HG02759 (cell line): Measurements from ENCODE around the gene CEP68.
"Not testable (repeated sequence)": the region's sequence is repeated elsewhere in the genome, so short reads cannot be mapped to it uniquely, and the experiment has no call there.

Experiments
- ATAC-seq: cut with Tn5 transposase; IDR thresholded peaks from one replicate; pipeline ENCODE4 v1.9.1; 2021; ENCODE audit warnings: mild to moderate bottlenecking, moderate library complexity; ENCODE audit not compliant: unreplicated experiment

Gene CEP68

DNA sequence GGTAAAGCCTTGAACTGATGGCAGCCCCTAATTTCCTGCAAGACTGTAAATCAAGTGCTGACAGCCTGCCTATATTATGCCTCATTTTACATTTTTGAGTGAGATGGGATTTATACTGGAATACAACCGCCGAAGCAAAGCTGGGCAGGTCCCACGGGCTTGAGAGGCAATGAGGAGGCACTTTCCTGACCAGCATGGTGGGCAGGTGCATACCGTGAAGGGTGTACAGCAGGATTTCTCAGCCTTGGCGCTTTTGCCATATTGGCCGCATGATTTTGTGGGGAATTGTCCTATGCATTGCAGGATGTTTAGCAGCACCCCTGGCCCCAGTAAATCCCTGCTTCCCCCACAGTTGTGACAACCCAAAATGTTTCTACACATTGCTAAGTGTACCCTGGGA lies 22.8 kb downstream of the CEP68 start:
- no peak for ATAC-seq

DNA sequence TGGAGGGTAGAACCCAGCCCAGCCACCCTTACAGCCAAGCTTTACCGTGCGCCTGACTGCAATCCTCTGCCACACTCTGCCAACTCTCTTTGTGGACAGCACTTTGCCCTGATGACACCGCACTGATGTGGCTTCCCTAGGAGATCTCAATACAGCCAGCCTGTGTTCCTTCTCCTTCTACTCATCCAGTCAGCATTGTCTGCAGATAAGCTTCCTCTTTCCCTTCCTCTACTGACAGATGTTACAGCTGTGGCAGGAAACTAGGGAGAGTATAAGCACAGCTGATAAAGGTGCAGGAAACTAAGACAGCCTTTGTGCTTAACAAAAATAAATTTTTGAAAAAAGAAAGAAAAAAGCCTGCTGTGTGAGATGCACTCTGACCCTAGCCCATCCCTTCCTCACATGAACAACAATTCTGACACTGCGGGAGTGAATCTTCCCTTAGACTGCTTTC lies 25.0 kb downstream of the CEP68 start:
- ATAC-seq = no peak

DNA sequence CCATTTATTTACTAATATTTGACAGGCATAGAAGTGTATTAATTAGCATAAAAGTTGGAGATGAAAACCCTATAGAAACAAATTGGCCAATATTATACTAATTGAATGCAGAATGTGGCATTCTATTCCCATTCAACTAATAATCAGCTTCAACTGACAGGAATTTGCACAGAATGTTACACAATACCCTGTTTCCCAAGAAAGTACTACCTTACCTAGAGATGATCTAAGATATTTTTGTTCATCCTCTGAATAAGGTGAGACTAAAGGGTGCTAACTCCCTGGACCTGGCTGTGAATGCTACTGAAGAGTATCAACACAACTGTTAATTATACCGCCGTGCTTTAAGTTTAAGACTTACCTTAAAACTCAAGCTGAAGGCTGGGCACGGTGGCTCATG lies 28.9 kb downstream of the CEP68 start:
- ATAC-seq = no peak

DNA sequence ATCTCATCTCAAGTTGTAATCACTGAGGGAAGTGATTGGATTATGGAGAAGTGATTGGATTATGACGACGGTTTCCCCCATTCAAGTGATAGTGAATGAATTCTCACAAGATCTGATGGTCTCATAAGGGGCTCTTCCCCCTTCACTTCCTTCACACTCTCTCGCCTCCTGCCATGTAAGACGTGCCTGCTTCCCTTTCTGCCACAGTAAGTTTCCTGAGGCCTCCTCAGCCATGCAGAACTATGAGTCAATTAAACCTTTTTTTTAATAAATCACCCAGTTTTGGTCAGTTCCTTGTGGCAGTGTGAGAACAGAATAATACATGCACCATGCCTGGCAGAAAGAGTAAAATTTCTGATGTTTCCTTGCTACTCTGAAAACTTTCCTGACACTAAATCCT lies 36.6 kb downstream of the CEP68 start:
- ATAC-seq = no peak

DNA sequence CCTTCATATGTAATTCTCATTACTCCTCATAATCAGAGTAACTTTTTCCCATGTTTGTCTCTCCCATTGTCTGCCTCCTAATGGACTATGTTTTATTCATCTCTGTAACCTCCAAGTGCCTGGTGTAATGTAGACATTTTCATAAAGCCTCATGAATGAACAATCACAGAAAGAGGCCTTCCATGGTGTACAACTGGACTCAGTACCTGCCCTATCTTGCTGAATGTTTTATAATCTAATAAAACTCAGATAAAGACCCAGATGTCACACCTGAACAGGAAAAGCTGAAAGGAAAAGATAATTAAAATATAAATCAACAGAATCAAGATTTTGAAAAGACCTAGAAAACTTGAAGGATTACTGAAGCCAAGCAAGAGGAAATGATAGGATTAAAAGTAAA lies 37.0 kb downstream of the CEP68 start:
- no peak for ATAC-seq

DNA sequence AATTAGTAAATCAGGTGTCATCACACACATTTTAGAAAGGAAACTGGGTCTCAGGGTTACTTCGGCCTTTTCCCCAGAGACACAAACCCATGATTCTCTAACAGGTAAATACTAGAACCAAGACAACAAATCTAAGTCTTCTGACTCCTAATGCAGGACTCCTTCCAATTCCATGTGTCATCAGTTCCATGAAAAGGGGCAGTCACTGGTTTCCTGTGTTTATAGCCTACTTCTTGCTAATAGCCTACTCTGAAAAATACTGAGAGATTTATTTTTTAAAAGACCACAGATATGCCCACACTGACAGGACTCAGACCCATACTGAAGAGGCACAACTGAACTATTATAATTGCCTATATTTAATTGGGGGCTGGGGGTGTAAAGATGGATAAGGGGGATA lies 40.7 kb downstream of the CEP68 start:
- no peak for ATAC-seq

DNA sequence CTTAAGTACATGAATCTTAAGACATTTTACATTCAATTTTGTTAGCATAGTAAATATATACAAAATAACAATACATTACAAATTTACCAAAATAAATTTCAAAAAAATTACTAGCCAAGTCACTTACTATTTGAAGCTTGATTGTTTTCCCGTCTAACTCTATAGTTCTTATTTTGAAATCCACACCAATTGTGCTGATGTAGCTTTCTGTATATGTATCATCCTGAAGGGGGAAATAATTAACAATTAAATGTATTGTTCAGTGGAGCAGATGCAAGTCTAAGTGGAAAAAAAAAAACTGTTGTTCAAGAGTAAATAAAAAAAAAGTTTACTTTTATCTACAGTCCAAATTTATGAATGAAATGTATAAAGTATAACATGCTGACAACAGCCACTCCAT lies 41.6 kb downstream of the CEP68 start:
- no peak for ATAC-seq

DNA sequence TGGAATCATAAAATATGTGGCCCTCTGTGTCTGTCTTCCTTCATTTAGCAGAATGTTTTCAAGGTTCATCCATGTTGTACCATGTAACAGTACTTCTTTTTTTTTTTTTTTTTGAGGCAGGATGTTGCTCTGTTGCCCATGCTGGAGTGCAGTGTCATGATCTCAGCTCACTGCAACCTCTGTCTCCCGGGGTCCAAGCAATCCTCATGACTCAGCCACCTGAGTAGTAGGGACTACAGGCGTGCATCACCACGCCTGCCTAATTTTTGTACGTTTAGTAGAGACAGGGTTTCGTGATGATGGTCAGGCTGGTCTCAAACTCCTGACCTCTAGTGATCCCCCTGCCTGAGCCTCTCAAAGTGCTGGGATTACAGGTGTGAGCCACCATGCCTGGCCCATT lies 42.5 kb downstream of the CEP68 start:
- ATAC-seq = no peak

DNA sequence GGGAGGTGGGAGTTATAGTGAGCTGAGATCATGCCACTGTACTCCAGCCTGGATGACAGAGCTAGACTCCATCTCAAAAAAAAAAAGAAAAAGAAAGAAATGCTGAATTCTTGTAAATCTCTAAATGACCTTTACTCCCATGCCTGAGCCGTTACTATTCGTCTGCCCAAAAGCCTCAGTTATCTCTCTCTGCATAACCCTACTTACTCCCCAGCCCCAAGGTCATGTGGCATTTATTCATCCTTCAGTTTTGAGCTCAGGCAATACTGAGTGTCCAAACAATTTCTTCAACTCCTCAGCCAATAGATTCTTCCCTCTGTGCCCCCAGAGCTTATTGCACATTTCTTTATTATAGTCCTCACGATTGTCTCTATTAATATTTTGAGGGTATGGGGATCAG lies 44.9 kb downstream of the CEP68 start:
- ATAC-seq = no peak

DNA sequence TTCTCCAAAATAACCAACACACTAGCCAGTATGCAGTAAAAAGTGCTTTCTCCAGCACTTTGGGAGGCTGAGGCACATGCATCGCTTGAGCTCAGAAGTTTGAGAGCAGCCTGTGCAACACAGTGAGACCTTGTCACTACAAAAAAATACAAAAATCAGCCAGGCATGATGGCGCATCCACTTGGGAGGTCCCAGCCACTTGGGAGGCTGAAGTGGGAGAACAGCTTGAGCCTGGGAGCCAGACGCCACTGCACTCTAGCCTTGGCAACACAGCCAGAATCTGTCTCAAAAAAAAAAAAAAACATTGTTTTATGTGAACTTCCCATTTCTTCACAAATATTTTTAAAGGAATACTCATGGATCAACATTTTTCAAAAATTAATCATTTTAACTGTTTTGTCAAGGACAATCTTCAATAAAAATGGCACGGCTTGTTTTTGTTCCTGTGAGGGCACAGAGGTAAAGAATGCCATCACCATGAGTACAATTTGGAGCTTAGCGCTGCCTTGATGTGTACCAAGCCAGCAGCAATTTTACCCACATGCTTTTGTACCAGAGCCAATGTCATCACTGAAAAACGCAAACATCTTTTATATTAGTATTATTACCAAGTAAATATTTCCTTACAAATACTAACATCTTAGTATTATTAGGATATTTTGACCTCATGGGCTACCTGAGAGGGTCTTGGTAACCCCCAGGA lies 46.9 kb downstream of the CEP68 start:
- no peak for ATAC-seq

DNA sequence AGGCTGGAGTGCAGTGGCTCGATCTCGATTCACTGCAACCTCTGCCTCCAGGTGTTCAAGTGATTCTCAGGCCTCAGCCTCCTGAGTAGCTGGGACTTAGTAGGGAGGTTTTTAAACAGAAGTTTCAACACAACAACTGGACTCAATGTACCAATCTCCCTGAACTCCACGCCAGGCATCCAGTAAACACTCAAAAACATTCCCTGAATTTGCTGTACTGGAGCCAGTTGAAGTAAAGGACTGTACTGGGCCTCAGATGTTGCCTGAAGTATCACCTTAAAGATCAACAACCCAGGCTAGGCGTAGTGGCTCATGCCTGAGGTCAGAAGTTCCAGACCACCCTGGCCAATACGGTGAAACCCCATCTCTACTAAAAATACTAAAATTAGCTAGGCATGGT lies 51.3 kb downstream of the CEP68 start:
- no peak for ATAC-seq

DNA sequence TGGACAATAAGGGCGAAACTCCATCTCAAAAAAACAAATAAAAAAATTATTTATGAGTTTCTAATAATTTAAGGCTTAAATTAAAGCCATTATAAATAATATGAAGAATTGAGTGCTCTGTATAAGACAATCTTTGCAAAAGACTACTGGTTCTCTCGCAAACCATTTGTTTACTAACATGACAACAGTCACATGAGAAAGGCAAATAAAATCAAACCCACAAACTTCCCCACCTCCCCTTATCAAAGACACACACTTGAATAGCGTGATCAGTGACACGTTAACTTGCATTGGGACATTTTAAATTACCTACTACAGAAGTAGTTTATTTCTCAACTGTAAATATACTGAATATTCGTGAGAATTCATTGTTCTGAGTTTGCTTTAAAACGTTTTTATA lies 52.6 kb downstream of the CEP68 start:
- no peak for ATAC-seq

DNA sequence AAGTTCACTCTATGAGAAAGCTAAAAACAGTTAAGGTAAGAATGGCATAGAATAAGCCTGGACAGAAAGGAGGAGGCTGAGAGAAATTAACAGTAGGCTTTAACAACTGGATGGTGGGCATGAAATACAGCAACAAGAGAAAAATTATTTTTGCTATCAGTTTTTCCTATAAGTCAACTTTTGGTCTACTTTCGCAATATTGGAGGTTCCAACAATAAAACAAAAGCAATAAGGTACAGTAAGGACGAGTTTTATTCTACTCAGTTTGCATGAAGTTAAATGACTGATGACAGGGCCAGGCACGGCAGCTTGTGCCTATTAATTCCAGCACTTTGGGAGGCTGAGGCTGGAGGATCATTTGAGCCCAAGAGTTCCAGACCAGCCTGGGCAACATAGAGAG lies 56.4 kb downstream of the CEP68 start:
- no peak for ATAC-seq

DNA sequence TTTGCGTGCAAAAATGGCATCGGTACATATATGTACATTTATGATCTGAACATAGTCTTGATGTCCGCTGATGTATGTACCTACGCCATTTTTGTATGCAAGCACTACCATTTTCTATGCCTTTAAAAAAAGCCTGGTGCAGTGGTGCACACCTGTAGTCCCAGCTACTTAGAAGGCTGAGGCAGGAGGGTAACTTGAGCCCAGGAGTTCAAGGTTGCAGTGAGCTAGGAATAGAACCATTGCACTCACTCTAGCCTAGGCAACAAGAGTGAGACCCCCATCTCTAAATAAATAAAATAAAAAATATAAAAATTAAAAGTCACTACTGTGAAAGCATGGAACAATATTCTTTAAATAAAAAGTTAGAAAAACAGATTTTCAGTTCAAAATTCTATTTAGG lies 57.0 kb downstream of the CEP68 start:
- ATAC-seq = no peak

DNA sequence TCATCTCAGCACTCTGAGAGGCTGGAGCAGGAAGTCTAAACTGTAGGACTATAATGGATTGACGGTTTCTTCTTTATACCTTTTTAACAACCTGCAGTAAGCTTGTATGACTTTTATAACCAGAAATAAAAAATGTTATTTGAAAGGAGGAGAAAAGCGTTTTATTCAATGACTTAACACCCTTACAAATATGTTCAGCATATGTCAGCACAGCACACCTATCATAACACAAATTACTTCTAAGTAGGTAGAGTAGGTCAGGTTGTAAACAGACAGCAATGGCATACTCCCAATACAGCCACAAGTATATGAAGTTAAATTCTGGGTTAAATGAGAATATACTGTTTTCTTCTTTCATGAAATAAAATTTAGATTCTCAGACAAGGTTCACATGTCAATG lies 57.6 kb downstream of the CEP68 start:
- ATAC-seq = no peak

DNA sequence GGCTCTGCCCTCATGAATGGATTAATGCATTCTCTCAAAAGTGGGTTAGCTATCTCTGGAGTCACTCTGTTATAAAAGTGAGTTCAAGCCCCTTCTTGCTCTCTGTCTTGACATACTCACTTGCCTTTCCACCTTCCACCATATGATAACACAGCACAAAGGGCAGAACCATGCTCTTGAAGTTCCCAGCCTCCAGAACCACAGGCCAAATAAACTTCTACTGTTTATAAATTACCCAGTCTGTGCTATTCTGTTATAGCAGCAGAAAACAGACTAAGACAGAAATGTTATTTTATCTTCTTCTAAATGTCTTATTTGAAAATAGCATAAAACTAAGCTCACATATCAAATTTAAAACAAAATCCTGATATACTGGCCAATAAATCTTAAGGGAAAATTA lies 58.7 kb downstream of the CEP68 start:
- no peak for ATAC-seq

DNA sequence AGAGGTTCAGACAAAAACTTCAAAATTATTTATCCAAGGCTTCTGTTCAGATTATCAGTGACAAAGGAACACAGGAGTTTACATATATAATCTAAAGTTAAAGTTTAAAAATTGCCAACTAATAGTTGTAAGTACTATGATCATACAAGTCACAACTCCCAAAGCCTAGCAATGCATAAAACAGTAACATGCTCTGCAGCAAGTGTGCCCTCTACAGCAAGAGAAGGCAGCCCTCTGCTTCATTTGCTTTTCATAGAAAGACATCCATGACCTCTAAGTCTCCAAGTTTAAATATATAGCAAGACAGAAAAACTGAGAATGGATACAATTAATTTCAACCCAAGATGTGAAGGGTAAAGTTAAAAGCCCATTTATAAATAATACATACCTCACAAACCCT lies 60.4 kb downstream of the CEP68 start:
- no peak for ATAC-seq

DNA sequence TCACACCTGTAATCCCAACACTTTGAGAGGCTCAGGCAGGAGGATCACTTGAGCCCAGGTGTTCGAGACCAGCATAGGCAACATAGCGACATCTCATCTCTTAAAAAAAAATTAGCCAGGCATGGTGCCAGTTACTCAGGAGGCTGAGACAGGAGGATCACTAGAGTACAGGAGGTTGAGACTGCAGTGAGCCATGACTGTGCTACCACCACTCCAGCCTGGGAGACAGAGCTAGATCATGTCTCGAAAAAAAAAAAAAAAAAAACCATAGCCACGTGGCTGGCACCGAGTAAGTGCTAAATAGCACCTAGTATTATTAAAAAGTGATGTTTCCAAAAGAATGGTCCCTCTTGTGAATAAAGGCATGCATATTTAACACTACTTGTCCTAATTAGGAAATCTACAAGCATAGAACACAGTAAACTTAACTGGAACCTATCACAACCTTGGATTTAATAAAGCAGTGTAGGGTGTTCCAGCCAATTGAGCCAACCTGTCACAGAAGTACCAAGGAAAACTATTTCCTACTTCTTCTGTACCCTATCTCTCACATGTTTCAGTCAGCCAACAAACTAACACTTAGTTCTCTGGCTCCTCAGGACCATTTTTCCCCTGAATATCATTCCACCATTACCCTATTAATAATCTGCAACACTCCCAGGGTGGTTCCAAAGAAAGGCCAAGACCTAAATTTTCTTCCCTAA lies 64.9 kb downstream of the CEP68 start:
- ATAC-seq = no peak

DNA sequence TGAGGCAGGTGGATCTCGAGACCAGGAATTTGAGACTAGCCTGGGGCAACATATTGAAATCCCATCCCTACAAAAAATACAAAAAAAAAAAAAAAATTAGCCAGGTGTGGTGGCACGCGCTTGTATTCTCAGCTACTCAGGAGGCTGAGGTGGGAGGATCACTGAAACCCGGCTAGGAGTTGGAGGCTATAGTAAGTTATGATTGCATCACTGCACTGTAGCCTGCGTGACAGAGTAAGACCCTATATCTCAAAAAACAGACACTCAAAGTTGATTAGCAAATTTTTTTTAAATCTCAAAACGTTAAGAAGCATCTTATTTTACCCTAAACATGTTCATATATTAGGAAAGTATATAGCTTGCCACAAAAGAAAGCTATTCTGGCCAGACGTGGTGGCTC lies 66.1 kb downstream of the CEP68 start:
- ATAC-seq = no peak

DNA sequence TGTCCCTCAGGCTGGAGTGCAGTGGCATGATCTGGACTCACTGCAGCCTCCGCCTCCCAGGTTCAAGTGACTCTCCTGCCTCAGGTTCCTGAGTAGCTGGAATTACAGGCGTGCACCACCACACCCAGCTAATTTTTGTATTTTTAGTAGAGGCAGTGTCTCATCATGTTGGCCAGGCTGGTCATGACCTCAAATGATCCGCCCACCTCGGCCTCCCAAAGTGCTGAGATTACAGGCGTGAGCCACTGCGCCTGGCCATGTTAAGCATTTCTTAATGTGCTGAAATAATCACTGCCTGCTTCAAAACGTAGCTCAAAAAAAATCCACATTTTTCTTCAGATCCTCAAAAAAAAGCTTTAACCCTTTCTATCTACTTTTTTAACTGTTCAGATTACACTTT lies 69.2 kb downstream of the CEP68 start:
- ATAC-seq = not testable (repeated sequence)

DNA sequence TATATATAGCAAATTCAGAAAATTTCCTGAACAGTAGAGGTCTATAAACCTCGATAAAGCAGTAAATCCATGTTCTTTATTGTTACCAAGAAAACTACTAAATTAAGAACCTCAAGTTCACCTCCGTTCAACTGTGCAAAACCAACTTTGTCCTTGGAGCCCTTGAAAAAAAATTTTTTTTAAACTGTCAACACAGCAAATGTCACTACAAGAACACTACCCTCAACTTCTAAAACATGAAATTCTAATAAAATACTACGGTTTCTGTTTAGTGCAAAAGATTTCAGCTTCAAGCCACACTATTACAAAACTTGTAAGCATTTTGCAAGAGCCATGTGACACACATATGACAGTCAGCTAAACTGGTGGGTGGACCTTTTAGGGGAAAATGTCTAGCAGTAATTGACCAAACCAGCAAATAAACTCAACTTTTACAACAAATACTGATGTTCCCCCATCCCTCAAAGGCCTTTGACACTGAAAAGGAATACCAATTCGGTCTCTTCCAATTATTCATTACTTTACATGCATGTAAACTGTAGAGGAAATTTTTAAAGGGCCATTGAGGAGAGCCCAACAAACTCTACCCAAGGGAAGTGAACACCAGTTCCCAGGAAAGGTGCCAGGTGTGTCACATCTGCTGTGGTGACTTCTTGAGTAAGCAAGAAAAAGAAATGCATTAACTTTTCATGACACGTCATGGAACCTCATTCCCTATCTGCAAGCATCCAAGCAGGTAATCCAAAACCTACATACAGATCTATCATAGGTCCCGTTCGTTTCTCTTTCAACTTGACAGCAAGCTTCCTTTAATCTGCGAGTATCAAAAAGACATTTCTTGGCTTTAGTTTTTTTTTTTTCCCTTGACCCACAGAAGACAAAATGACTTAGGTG lies 72.3 kb downstream of the CEP68 start:
- ATAC-seq = no peak
